Activated CD4-positive, alpha-beta T cell treated with anti-CD3 and anti-CD28 coated beads, Interleukin-2, amount 50 U/mL, for 16 hours (primary cell): ENCODE results near the gene CTTN.
A peak's percentile ranks its signal among the peaks of the same experiment; 100 is the strongest.

Experiments
- DNase-seq: peaks from one replicate; pipeline ENCODE4 v3.0.0-alpha.2; 2020

The CTTN gene

DNA sequence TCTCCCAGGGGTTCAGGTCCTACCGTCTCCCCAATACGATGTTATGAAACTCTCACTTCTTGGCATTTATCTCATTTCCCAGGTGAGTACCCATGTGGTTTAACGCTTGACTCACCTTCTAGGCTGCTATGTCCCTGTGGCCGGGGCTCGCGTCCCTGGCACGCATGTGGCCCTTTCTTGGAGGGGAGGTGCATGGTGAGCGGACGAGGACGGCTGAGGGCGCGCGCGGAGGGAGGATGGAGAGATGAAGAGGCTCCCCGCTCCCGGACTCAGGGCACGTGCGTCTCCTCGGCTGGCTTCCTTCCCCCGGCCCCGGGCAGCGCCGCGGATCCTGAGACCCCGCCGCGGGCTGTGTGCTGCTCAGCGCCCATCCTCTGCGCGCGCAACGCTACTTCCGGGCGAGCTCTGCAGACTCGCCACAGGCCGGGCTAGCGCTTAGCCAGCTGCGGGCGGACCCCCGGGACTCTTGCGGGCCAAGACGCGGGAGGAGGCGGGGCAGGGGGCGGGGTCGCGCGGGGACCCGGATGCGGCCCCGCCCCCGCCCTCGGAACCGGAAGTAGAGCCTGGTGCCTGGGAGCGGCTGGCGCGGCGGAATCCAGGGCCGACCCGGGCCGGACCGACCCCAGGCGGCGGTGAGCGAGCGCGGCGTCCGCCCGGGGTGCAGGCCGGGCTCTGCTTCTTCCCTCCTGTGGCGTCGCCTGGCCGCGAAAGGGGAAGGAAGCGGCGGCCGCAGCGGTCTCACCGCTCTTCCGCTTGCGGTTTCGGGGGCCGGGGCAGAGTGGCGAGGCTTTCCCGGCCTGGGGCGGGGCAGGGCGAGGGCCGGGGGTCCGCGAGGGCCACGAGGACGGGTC is at the start of gene CTTN:
CTTN (plus strand) TSS at position 547 of the 851 bp plus-strand sequence. CDS start 8,769 bp downstream, outside the sequence.
- DNase-seq = peak; percentile 67

DNA sequence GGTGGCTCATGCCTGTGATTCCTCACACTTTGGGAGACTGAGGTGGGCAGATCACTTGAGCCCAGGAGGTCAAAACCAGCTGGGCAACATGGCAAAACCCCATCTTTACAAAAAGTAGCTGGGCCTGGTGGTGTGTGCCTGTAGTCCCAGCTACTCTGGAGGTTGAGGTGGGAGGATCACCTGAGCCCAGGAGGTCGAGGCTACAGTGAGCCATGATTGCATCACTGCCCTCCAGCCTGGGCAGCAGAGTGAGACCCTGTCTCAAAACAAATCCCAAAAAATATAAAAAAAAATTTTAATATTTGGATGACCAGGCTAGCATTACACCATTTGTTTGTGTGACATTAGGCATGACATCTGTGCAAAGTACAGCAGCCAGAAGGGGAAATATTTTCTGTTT is 49.7 kb upstream of the CTTN start:
- DNase-seq = no peak

DNA sequence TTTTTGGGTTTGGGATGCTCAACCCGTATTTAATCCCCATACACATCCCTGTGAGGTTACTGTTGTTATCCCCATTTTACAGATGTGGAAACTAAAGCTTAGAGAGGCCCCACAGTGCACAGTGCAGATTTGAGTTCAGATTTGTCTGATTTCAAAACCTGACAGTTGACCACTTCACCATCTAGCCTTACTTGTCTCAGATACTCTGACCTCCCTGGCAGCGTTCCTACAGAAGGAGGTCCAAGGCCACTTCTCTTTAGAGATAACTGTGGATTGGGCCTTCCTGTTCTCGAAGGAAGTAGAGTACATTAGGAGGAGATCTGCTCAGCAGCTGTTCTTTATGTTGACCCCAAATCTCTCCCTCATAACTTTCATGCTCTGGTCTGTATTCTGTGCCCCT is 46.7 kb upstream of the CTTN start:
- DNase-seq = no peak

DNA sequence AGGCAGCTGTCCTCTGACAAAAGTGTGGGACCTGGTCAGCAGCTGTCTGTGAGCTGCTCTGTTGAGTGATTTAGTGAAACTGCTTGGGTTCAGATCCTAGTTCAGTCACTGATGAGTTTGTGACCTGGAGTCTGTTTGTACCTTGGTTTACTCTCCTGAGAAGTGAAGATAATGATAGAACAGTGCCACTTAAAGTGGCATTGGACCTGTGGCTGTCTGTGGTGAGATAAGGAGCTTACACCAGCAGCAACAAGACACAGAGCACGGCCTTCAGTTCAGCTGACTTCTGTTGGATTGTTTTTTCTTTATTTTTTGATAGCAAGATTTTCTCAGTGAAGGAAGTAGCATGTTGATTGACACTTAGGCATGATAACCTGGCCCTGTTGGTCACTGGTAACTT is 46.2 kb upstream of the CTTN start:
- no peak for DNase-seq

DNA sequence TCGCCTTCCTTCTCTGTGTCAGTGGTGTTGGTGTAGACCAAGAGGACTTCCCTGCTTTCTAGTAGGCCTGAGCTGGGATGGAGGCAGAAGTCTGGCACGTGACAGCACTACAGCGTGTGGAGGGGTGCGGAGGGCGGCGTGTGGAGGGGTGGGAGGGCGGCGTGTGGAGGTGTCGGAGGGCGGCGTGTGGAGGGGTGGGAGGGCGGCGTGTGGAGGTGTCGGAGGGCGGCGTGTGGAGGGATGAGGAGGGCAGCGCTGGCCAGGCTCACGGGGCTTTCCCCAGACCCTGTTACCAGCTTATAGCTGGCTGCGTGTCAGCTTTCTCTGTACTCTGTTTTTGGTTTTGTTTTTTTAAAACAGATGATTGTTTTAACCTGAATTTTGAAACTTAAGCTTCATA is 45.7 kb upstream of the CTTN start:
- no peak for DNase-seq

DNA sequence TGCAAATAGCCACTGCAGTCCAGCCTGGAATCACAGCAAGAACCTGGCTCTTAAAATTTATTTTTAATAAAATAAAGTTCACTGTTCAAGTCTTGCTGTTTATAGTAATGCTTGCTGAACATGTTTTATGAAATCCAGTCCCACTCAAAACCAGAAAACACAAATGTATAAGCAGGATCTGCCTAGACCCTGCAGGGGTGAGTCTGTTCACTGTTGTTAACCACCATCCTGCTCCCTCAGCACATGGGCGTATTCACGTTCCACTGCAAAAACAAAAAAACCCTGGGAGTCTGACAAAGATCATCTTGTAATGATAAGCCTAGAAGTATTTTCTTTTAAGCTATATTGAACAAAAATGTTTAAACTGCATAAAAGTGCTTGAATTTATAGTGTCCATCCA is 45.0 kb upstream of the CTTN start:
- DNase-seq = no peak

DNA sequence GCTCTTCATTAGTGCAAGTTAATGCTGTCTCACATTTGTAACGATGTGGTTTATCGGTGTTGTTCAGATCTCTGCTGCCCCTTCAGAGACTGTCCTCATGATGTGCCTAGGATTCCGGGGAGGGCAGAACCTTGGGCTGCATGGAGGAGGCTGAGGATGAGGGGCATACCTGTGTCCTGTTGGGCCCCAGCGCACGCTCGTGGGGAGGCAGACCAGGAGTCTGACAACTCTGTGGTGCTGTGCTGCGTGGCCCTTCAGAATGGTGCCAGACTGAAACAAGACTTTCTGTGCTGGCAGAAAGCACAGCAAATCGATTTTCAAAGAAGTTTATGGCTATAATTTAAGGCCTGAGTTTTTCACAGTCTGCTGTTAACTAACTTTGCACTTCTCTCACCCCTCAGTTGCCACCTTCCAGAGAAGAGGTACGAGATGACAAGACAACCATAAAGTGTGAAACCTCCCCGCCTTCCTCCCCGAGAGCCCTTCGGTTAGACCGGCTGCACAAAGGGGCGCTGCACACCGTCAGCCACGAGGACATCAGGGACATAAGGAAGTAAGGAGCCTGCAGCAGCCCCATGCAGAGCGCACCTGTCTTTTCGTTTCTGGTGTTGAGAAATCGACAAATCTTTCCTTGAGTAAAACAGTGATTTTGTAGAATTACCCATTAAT is 44.3 kb upstream of the CTTN start:
- no peak for DNase-seq

DNA sequence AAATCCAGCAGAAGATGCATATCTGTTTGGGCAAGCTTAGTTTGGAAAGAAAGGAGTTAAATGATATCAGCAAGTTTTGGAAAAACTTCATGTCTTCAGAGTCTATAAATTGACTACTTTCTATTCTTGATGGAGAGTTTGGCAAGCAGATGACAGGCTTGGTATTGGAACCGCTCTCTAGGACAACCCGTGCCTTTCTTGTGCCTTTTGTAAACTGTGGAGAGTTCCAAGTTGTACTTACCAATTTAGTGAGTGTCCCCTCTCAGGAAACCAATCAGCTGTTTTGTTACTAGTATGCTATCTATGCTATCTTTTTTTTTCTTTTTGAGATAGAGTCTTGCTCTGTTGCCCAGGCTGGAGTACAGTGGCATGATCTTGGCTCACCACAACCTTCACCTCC is 43.7 kb upstream of the CTTN start:
- DNase-seq = no peak

DNA sequence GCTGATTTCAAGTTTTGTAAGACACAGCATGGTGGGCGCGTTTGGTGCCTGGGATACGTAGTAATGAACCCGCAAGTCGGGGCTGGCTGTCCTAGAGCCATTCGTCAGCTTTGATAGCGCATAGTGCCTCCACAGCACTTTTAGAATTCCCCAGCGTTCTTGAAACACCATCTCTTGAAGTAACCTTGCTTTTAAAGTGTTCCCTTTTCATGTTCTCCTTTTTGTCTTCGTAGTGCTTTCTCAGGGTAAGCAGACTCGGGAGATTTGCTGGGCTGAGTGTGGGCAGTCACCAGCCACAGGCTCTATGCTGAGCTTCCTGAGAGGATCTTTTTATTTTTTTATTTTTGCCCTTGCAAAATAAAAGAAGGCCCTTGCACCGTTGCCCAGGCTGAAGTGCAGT is 39.6 kb upstream of the CTTN start:
- DNase-seq = no peak

DNA sequence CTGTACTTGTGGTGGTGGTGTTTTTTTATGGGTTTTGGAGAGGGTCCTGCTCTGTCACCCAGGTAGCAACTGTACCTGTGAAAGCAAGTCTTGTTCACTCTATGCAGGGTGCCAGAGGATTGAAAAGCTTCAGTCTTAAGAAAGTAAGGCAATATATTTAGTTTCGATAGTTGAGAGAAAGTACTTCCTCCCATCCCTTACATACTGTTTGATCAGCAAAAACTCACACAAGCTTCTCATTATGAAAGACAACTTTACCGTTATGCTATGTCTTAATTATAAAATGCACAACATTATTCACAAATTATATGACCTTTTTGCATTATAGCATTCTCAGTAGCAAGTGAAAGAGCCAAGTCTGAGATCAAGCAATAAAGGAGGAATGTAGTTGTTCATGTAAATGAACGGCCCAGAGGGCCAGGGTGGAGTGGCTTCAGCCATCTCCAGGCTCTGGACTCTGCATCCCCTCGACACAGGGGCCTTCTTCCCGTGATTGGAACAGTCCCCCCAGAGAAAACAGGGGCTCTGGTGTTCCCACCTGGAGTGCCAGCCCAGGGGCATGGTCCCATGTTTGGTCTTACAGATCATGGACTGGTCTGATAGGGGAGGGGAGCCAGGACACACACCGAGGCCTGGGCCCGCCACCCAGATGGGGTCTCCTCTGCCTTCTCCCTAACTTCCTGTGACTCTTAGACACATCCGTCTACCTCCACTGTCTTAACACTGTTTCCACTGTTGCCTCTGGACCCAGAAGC is 38.7 kb upstream of the CTTN start:
- DNase-seq = no peak

DNA sequence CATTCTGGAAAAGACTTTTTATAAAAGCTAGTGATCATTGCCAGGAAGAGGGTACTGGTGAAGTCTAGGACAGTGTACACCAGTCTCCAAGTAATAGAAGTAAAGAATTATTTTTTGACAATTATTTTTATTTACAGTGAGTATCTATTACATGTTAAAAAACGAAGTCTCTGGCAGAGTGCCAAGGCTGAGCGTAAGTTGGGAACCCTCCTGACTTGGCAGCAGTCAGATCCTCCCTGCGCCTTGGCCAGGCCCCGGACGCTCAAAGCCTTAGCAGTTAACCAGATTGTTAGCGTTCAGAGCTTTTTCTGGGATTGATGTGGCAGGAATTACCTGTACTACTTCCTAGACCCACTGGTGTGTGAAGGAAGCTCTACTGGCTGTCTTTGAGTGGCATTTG is 38.1 kb upstream of the CTTN start:
- no peak for DNase-seq

DNA sequence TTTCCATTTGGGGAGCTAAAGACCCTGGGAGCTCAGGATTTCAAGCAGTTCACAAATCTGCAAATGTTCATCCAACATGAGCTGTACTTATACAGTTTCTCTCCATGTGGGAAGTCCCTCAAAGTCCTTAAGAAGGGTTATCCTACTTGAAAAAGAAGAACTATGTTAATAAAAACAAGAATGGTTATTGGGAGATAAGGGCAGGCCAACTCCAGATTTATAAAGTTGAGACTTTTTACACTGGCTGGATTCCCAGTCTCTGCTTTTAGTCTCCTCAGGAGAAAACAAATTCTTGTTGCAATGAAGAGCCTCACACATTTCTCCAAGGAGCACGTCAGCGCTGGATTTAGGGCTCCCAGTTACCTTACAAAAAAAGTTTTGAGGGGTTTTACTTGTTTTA is 34.2 kb upstream of the CTTN start:
- DNase-seq = no peak

DNA sequence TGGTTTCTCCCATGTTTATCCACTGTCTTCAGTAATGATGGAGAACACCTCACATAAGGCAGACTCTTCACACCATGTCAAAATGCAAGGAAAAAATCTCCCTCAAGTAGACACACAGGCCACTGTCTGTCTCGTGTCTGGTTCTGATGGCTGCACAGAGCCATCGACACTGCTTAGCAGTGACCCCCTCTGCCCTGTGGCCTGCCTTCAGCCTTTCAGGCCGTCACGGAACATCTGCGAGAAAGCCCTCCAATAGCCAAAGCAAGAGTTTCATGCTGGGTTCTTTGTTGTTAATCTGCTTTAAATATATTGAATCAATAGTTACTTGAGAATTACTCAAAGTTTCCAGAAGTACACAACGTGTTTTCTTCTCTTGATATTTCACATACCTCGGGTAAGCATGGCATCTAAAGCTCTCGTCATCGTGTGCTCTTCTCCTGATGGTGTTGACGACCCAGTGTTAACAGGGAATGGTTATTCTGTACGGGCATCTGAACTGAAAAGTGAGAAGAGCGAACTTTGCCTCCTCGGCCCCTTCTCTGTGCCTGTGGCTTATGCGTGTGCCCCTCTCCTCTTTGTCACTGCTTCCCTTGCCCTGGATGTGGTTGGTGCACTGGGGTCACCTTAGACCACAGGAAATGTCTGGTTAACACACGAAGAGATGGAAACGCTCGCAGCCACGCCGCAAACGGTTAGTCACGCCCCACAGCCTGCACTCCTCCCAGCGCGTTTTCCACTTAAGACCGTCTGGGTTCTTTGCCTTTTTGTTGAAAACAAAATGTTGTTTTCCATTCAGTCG is 33.4 kb upstream of the CTTN start:
- peak; percentile 83 for DNase-seq

DNA sequence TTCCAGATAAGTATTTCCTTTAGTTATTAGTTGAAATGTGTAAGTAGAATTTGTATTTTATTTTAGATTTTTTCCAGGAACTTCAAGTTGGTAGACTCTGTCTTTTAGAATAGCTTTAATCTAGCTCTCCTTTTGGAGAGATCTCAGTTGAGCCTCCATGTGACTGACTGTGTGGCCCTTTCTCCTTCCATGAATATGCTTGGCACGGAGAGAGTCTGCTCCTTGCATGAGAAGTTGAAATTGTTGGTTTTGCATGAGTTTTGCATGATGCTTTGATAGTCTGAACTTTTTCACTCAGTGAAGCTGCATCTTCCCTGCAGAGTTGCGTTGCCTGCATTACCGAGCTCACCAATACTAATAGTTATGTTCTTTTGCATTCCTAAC is 32.8 kb upstream of the CTTN start:
- DNase-seq = no peak

DNA sequence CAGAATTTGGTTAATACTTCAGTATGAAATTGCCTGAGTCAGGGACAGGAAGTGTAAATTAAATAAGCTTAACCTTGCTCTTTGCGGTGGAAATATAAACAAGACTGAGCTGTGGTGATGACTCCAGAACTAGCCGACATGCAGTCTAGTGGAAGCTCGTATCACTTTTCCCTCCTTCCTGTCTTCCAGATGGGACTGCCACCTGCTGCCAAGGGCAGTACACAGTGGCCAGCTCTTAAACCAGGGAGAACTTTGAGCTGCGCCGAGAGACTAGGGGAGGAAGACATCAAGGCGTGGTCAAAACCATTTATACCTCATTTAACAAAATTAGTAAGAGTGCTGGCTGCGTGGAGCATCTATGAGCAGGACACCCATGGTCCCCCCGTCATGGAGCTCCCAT is 31.3 kb upstream of the CTTN start:
- DNase-seq = no peak

DNA sequence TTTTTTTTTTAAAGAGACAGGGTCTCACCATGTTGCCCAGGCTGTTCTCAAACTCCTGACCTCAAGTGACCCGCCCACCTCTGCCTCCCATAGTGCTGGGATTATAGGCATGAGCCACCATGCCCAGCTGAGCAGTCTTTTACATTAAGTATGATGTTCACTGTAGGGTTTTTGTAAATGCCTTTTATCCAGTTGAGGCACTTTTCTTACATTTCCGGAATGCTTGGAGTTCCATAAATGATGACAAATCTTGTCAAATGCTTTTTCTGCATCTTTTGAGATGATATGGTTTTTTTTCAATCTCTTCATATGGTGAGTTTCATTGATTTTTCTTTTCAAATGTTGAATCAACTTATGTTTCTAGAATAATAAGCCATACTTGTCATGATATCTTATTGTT is 29.4 kb upstream of the CTTN start:
- no peak for DNase-seq

DNA sequence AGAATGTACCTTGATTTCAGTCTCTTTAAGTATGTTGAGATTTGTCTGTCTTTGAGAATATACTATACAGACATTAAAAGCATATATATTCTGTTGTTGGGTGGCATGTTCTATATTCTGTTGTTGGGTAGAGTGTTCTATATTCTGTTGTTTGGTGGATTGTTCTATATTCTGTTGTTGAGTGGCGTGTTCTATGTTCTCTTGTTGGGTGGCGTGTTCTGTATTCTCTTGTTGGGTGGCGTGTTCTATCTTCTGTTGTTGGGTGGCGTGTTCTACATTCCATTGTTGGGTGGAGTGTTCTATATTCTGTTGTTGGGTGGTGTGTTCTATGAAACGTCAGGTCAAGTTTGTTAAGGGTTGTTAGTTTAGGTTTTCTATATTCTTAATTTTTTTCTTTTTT is 27.1 kb upstream of the CTTN start:
- no peak for DNase-seq

DNA sequence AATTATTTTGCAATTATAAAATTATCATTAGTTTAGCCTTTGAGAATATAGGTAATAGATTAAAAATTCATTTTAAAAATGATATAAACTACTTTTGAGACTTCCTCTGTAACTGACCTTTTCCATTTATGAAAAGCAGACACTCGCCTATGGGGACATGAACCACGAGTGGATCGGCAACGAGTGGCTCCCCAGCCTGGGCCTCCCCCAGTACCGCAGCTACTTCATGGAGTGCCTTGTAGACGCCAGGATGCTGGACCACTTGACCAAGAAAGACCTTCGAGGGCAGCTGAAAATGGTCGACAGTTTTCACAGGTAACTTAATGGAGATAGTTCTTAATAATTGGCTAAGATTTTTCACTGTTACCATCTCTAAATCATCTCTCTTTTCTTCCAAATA is 26.3 kb upstream of the CTTN start:
- no peak for DNase-seq

DNA sequence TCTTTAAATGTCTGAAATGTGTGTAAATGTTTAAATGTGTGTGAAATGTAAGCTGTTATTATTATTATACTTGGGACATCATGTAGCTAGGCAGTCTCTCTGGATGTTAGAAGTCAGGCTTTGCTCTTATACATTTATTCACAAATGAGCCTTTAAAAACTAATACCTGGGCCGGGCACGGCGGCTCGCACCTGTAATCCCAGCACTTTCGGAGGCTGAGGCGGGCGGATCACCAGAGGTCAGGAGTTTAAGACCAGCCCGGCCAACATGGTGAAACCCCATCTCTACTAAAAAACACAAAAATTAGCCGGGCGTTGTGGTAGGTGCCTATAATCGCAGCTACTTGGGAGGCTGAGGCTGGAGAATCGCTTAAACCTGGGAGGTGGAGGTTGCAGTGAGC is 21.7 kb upstream of the CTTN start:
- no peak for DNase-seq

DNA sequence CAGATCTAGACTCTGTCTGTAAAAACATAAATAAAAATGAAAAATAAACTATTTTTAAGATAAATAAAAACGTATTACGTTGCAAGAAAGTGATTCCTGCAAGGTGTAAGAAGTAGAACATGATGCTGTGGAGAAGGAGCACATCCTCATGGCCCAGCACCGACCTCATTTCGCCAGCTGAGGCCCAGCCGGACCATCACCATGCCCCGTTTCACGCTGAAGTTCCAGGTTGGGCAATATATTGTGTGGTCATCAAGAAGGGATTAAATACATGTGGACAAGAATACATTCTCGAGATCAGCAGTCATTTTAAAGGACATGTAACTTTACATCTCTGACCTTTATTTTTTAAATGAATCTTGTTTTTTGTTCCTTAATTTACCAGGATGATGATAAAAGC is 20.7 kb upstream of the CTTN start:
- no peak for DNase-seq

DNA sequence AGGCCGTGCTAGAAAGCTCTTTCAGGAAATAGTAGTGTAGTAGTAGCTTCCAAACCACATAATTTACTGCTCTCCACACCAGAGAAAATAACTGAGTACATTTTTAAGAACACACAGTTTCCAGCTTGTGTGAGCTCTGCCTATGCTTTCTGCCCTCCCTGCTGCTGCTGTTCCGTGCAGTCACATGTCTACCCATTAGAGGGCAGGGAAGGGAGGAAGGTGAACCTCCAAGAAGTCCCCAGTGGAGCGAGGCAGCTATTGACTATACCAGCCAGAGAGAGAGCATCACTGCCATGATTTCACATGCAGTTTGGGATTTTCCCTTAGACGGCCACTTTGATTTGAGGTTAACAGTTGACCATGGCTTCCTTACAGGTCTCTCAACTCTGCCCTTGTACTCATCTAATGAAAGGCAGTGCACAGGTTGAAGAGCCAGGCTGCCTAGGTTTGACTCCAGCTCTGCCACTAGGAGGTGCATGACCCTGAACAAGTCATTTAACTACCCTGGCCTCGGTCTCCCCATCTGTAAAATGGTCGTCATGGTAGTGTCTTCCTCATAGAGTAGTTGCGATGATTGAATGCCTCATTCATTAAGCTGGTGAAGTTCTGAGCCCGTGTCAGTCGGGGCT is 19.7 kb upstream of the CTTN start:
- no peak for DNase-seq

DNA sequence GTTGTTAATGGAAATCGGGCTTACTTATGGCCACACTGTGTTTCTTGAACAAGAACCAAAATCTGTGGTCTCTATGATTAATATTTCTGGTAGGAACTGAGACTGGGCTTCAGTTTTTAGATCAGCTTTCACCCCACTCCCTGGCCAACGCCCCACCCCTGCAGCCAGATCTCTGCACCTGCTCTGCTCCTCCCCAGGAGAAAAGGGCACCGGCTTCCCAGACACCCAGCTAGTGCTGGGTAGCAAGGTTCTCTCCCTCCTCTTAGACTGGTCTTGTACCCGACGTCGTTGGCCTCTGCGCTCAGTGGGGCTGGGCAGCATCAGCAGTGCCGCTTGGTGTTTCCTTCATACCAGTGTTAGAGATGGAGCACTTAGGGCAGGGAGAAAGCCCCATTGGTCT is 17.0 kb upstream of the CTTN start:
- no peak for DNase-seq
